ENCODE measurements around the gene NOS1AP.

GRCh38 chr1:162060314-162060713 lies 9.2 kb upstream of the NOS1AP start:
- TF ChIP-seq, protein P1, sequence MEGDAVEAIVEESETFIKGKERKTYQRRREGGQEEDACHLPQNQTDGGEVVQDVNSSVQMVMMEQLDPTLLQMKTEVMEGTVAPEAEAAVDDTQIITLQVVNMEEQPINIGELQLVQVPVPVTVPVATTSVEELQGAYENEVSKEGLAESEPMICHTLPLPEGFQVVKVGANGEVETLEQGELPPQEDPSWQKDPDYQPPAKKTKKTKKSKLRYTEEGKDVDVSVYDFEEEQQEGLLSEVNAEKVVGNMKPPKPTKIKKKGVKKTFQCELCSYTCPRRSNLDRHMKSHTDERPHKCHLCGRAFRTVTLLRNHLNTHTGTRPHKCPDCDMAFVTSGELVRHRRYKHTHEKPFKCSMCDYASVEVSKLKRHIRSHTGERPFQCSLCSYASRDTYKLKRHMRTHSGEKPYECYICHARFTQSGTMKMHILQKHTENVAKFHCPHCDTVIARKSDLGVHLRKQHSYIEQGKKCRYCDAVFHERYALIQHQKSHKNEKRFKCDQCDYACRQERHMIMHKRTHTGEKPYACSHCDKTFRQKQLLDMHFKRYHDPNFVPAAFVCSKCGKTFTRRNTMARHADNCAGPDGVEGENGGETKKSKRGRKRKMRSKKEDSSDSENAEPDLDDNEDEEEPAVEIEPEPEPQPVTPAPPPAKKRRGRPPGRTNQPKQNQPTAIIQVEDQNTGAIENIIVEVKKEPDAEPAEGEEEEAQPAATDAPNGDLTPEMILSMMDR (conservative IDR thresholded peaks at IDR 0.05; ENCODE audit: low read length): no peak
- TF ChIP-seq EZH2phosphoT487 (IDR thresholded peaks at IDR 0.05; ENCODE audit: borderline replicate concordance): no peak
